Activated CD8-positive, alpha-beta T cell treated with anti-CD3 and anti-CD28 coated beads, Interleukin-2, amount 10 ng/mL, durations not matched to agents 7 days and 5 days (primary cell): ENCODE data around the gene PPARG. TPM values are rescaled to one million over a fixed set of nuclear protein-coding genes. Genes with fewer than 3 reads are reported as not detected.
"Not testable (repeated sequence)": the region's sequence is repeated elsewhere in the genome, so short reads cannot be mapped to it uniquely, and the experiment has no call there.

Experiments used
- ATAC-seq: fragments of 150-1000 bp; cut with Tn5 transposase; one replicate; pipeline ENCODE4 v1.10.0; 2021; ENCODE audit warnings: moderate library complexity
- CTCF ChIA-PET: fragments of 350-600 bp; sonication (Branson Sonifier 250); formaldehyde crosslinking; loops from one replicate; lab custom pipeline; 2021; ENCODE audit warnings: antibody characterized with exemption; lab: Charles Lee
- POLR2A ChIA-PET: fragments of 350-600 bp; sonication (Branson Sonifier 250); formaldehyde crosslinking; loops from one replicate; lab custom pipeline; 2021; ENCODE audit warnings: antibody characterized with exemption; lab: Charles Lee
- DNase-seq: peaks from one replicate; pipeline ENCODE4 v3.0.0-alpha.2; 2020
- H3K27ac Mint-ChIP-seq: one replicate; pipeline ENCODE4 v1.8.0; 2021; ENCODE audit warnings: mild to moderate bottlenecking, mixed read lengths
- H3K27me3 Mint-ChIP-seq: one replicate; pipeline ENCODE4 v1.8.0; 2021; ENCODE audit warnings: low read depth, mixed read lengths
- H3K36me3 Mint-ChIP-seq: one replicate; pipeline ENCODE4 v1.8.0; 2021; ENCODE audit warnings: low read depth, mixed read lengths
- H3K4me1 Mint-ChIP-seq: one replicate; pipeline ENCODE4 v1.8.0; 2021; ENCODE audit warnings: low read depth, mixed read lengths
- H3K4me3 Mint-ChIP-seq: one replicate; pipeline ENCODE4 v1.8.0; 2021; ENCODE audit warnings: mild to moderate bottlenecking, mixed read lengths
- H3K9me3 Mint-ChIP-seq: one replicate; pipeline ENCODE4 v1.8.0; 2022; ENCODE audit warnings: mixed read lengths; ENCODE audit not compliant: insufficient read depth
- total RNA-seq, 2 experiments: library from RNA; stranded (reverse); gene quantifications; one replicate each; pipeline ENCODE4 v1.2.3, GENCODE V29; 2021

Gene PPARG
- total RNA-seq, result not detected

DNA sequence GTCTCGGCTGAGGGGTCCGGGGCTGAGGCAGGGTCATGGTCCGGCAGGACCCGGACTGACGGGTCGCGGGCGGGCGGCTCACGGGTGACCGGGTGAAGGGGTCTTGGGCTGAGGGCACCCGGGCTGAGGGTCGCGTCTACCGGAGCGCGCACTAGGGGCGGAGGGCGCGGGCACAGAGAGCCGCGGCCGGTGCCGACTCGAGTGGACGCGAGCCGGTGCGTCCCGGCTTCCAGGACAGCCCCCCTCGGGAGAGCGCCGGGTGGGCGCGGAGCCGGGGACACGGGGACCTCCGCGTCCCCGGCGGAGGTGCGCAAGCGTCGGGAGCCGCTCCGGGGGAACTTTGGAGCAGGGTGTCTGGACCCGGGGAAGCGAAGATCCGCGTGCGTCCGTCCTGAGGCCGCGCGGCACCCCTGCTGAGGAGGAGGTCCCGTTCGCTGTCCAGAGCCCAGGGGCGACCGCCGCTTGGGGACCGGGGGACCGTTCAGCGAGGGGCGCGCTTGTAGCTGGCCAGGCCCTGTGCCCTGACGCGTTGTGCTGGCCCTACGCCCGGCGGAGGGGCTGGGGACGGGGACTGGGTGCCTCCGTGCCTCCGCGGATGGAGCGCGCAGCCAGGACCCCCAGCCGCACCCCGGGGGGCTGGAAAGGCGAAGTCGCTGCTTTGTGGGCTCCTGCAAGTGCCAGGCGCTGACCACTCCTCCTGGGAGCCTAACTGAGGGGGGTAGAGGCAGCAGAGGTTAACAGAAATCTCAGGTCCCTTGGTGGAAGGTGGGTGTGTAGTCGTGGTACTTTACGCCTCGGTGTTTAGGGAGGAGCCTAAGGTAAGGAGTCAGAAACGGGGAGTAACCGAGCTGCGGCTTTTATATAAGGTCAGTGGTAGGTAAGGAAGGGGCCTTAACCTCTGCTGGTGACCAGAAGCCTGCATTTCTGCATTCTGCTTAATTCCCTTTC, at the start of gene PPARG:
Gene PPARG, plus strand, starts transcription at position 889 of the 948 bp plus-strand sequence. CDS start 90,642 bp downstream, outside the sequence.
- ATAC-seq, result no peak
- CTCF ChIA-PET, result no interaction called here

DNA sequence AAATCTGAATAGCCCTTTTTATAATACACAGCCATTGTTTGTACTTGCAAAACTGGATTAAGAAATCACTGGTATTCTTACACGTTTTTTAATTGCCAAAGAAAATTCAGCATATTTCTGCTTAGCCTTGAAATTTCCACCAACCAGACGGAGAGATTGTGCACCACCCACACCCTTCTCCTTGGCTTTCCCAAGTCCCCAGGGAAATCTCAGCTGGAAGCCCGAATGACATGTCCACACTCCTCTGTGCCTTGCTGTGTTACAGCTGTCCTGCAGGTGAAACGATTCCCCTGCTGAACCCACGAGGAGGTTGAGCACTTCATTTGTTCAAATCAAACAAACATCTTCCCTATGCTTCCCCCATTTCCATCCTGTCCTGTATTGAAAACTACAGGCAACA, 49.6 kb upstream of the PPARG start:
- Mint-ChIP-seq H3K4me1 (no peaks in the 10 kb centered on the region), H3K27me3 (peaks cover 13% of the 10 kb centered on the region), H3K27ac (no peak overlapping the region), H3K36me3 (no peaks in the 10 kb centered on the region), H3K9me3 (no peaks in the 10 kb centered on the region), H3K4me3 (no peak overlapping the region)
- ChIA-PET POLR2A (no interaction called here), CTCF (no interaction called here)
- no peak for ATAC-seq
- no peak for DNase-seq

More for the DNA sequence above, at the start of gene PPARG:
- H3K4me3 Mint-ChIP-seq, result no peak within 1 kb of the TSS
- H3K36me3 Mint-ChIP-seq, result no peaks in the 10 kb centered on the region
- no peak for DNase-seq
- peaks cover 48% of the 10 kb centered on the region for H3K27me3 Mint-ChIP-seq
- H3K9me3 Mint-ChIP-seq, result no peaks in the 10 kb centered on the region
- peaks cover 5% of the 10 kb centered on the region for H3K4me1 Mint-ChIP-seq
- no peak within 1 kb of the TSS for H3K27ac Mint-ChIP-seq
- POLR2A ChIA-PET, result interaction anchor here (0.6 kb wide), 1 partner anchor 509 kb away, joined by 3 read pairs; no protein-coding TSS in a partner anchor

DNA sequence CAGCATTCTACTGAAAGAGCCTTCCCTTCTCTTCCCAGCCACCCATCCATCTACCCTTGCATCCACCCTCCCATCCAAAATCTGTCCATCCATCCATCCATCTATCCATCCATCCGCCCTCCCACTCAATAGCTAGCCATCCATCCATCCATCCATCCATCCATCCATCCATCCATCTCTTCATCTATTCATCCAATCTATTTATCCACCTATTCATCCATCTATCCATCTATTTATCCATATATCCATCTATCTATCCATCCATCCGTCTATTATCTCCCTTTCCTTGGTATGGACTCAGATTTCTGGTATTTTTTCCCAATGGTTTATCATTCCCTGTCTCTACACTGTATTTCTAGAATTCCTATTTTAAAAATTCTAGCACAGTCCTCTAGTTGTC, 46.1 kb upstream of the PPARG start:
- CTCF ChIA-PET, result no interaction called here
- Mint-ChIP-seq H3K27ac (no peak overlapping the region), H3K4me3 (no peak overlapping the region), H3K9me3 (no peaks in the 10 kb centered on the region), H3K27me3 (peaks cover 9% of the 10 kb centered on the region), H3K4me1 (peaks cover 12% of the 10 kb centered on the region), H3K36me3 (no peaks in the 10 kb centered on the region)
- ATAC-seq (no peak), DNase-seq (no peak)
- POLR2A ChIA-PET, result no interaction called here

DNA sequence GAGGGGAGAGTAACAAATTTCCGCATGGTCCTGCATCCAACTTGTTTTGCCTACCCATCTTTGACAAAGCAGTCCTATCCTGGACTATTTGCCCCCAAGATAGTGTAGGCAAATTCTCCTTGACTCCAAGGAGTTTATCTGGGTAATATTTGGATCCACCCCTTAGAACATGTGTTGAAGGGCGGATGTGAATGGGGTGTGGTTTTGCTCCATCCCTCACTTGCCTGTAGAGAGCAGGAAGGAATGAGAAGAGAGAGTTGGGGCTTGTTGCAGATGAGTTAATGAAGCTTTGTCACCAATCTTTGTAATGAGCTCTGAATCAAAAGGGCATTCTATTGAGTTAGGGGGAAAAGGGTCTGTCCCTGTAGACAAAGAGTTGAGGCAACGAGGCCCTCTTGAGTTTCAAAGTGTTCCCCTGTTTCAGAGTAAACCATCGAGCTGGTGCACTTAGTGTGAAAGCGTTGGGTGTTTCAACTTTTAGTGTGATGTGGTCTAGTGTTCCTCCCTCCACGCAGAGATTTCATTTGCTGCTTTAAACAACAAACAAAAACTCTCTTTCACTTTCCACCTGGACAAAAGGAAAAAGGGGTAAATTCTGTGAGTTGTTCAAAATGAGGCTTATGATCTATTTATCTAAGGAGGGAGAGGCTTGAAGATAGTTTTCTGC, 42.2 kb upstream of the PPARG start:
- DNase-seq (no peak), ATAC-seq (no peak)
- H3K4me3 Mint-ChIP-seq, result no peak overlapping the region
- peak overlapping the region; percentile 60 for H3K27ac Mint-ChIP-seq
- ChIA-PET POLR2A (no interaction called here), CTCF (no interaction called here)
- peaks cover 13% of the 10 kb centered on the region for H3K27me3 Mint-ChIP-seq
- H3K4me1 Mint-ChIP-seq, result peaks cover 12% of the 10 kb centered on the region
- H3K9me3 Mint-ChIP-seq, result no peaks in the 10 kb centered on the region
- H3K36me3 Mint-ChIP-seq, result no peaks in the 10 kb centered on the region

DNA sequence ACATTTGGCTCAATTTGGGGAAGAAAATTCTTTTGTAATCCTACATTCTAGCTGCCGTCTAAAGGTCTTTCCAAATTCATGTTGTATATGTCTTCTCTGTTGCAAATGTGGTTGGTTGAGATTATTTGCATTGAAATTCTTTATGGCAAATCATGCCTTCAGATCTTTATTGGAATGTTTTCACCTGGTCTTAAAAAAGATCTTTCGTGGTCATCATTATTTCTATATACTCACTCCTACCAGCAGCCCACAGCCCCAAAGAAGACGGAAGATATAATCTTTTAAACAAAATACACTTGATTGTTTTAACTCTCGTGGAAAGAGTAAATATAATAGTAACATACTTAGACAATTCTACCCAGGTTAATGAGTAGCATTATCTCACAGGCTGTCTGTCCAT, 41.5 kb upstream of the PPARG start:
- DNase-seq, result no peak
- Mint-ChIP-seq H3K4me3 (no peak overlapping the region), H3K9me3 (no peaks in the 10 kb centered on the region), H3K27me3 (peaks cover 13% of the 10 kb centered on the region), H3K27ac (no peak overlapping the region), H3K4me1 (peaks cover 12% of the 10 kb centered on the region), H3K36me3 (no peaks in the 10 kb centered on the region)
- no peak for ATAC-seq
- ChIA-PET CTCF (no interaction called here), POLR2A (no interaction called here)

DNA sequence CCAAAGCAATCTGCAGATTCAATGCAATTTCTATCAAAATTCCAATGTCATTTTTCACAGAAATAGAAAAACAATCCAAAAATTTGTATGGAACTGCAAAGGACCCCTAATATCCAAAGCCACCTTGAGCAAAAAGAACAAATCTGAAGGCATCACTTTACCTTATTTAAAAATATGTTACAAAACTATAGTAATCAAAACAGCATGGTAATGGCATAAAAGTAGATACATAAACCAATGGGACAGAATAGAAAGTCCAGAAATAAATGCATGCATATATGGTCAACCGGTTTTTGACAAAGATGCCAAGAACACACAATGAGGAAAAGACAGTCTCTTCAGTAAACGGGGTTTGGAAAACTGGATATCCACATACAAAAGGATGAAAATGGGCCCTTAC, 39.4 kb upstream of the PPARG start:
- peaks cover 19% of the 10 kb centered on the region for H3K27me3 Mint-ChIP-seq
- no peak for ATAC-seq
- no peaks in the 10 kb centered on the region for H3K36me3 Mint-ChIP-seq
- ChIA-PET POLR2A (no interaction called here), CTCF (no interaction called here)
- no peak overlapping the region for H3K27ac Mint-ChIP-seq
- H3K4me1 Mint-ChIP-seq, result peaks cover 12% of the 10 kb centered on the region
- DNase-seq, result no peak
- H3K4me3 Mint-ChIP-seq, result no peak overlapping the region
- H3K9me3 Mint-ChIP-seq, result no peaks in the 10 kb centered on the region

DNA sequence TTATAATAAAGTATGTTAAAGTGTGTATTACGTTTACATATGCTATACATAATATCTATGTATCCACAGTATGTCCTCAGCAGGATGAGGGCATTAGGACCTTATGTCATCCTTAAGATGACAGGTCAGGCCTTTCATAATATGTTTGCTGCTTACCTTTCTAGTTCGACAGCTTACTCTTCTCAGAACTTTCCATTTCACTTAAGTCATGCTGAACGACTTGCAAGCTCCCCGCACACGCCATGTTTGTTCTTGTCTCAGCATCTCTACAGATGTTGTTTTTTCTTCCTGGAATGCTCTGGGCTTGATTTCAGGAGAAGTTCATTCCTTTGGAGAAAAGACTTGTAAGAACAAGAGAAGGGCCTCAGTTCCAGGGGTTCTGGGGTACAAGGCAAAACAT, 36.0 kb upstream of the PPARG start:
- peaks cover 17% of the 10 kb centered on the region for H3K27me3 Mint-ChIP-seq
- no peaks in the 10 kb centered on the region for H3K36me3 Mint-ChIP-seq
- ChIA-PET CTCF (interaction anchor here (1.2 kb wide), 1 partner anchor 227 kb away, joined by 3 read pairs; no protein-coding TSS in a partner anchor), POLR2A (no interaction called here)
- H3K4me3 Mint-ChIP-seq, result no peak overlapping the region
- H3K4me1 Mint-ChIP-seq, result no peaks in the 10 kb centered on the region
- DNase-seq (no peak), ATAC-seq (no peak)
- H3K9me3 Mint-ChIP-seq, result no peaks in the 10 kb centered on the region
- H3K27ac Mint-ChIP-seq, result no peak overlapping the region

DNA sequence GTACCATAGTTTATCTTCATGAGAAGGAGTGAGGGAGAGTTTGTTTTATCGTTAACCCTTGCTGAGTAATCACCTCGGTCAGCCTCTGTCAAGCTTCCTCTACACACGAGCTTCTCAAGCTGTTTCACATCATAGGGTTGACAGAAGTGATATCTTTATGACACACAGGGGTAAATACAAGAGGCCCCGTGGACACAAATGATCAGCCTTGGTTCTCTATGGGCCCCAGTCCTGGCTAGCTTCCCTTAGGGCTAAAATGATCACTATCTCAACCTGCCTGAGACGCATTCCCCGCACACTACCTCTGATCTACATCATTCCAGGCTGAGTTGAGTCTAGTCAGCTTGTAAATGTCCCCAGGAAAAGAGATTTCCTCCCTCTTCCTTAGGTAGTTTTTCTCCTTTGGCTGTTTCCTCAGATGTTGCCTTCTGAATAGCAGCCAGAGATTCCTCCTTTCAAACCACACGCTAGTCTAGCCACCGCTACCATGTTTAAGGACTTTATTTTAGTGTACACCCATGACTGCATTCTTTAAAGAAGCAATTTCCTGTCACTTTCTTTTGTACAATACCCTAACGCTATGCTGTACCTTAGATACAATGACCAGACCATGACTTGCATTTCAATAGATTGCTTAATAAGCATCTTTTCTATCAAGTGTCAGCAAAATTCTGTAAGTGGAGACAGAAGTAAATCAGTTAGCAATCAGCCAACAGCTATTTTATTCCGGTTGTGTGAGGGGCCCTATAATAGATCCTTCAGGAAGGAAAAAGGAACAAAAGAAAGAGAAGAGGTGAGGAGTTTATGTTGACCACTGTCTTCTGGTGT, 35.1 kb upstream of the PPARG start:
- ATAC-seq, result no peak
- Mint-ChIP-seq H3K9me3 (no peaks in the 10 kb centered on the region), H3K27ac (no peak overlapping the region), H3K27me3 (peaks cover 17% of the 10 kb centered on the region), H3K36me3 (no peaks in the 10 kb centered on the region), H3K4me3 (no peak overlapping the region), H3K4me1 (no peaks in the 10 kb centered on the region)
- CTCF ChIA-PET, result interaction anchor here (1.2 kb wide), 1 partner anchor 226 kb away, joined by 3 read pairs; no protein-coding TSS in a partner anchor
- DNase-seq, result no peak
- POLR2A ChIA-PET, result no interaction called here

DNA sequence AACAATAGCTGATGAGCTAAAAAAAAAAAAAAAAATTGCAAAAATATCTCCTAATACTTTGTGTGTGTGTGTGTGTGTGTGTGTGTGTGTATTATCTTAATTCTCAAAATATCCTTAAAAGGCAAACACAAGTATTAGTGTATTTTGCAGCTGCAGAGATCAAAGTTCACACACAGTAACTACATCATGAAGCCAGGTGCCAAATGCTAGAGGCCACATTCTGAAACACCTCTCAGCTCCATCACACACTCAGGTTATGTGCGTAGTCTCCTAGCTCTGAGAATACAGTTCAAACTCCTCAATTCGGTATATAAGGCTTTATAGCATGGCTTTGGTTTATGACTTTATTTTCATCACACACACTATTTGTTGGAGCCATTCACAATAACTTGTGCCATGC, 33.5 kb upstream of the PPARG start:
- Mint-ChIP-seq H3K9me3 (no peaks in the 10 kb centered on the region), H3K4me1 (no peaks in the 10 kb centered on the region), H3K27me3 (peaks cover 14% of the 10 kb centered on the region), H3K36me3 (no peaks in the 10 kb centered on the region), H3K4me3 (no peak overlapping the region), H3K27ac (no peak overlapping the region)
- ChIA-PET CTCF (no interaction called here), POLR2A (no interaction called here)
- DNase-seq (no peak), ATAC-seq (no peak)

DNA sequence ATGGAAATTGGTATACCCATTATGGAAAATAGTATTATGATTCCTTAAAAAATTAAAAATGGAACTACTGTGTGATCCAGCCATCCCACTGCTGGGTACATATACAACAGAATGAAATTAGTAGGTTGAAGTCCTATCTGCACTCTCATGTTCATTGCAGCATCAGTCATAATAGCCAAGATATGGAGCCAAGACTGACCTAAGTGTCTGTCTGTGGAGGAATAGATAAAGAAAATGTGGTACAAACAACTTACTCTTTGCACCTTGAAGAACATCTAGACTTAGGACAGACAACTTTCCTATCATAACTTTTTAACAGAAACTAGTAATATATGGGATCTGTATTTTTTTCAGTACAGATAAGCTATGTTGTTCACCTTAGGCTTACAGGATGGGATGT, 30.0 kb upstream of the PPARG start:
- H3K36me3 Mint-ChIP-seq, result no peaks in the 10 kb centered on the region

DNA sequence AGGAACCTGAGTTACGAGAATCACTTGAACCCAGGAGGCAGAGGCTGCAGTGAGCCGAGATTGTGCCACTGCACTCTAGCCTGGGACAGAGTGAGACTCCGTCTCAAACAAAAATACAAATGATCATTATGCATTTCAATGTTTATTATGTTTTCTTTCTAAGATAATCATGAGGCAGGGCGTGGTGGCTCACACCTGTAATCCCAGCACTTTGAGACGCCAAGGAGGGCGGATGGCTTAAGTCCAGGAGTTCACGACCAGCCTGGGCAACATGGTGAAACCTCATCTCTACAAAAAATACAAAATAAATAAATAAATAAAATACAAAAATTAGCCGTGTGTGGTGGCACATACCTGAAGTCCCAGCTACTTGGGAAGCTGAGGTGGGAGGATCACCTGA, 26.7 kb upstream of the PPARG start:
- CTCF ChIA-PET, H3K36me3 Mint-ChIP-seq, ATAC-seq, H3K4me3 Mint-ChIP-seq, POLR2A ChIA-PET, DNase-seq, H3K4me1 Mint-ChIP-seq, H3K9me3 Mint-ChIP-seq, H3K27ac Mint-ChIP-seq: not testable (repeated sequence)
- H3K27me3 Mint-ChIP-seq, result peaks cover 22% of the 10 kb centered on the region

More for the DNA sequence above, 30.0 kb upstream of the PPARG start:
- Mint-ChIP-seq H3K27me3 (peaks cover 15% of the 10 kb centered on the region), H3K4me1 (no peaks in the 10 kb centered on the region), H3K27ac (no peak overlapping the region), H3K9me3 (no peaks in the 10 kb centered on the region), H3K4me3 (no peak overlapping the region)
- ChIA-PET POLR2A (no interaction called here), CTCF (no interaction called here)
- DNase-seq (no peak), ATAC-seq (no peak)
